ENCODE results near the gene DNAH3. TPM values are rescaled to one million over a fixed set of nuclear protein-coding genes. Genes with fewer than 3 reads are reported as not detected.

DNAH3 gene
- total and polyA plus RNA-seq, 2 of the 13 experiments (the other 11 are each of a cell fraction or from before 2014, with no cell fraction given) = 0.07 to 0.08 TPM

DNA sequence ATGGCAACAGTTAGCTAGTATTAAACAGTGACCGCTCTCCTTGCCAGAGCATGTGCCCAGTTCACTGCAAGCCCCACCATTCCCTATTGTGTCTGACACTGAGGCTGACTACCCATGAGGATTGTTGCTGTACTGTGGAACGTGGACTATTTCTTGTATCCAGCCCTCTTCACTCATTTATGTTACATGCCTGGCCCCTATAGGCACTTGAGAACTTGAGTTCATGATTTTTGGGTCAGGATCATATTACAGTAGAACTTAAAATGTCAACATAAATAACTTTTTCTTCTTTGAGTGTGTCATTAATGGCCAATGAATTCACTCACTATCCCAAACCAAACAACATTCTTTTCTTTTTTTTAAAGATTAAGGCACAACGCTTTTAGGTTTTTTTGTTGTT, 194.3 kb downstream of the DNAH3 start:
- in situ Hi-C loops (cut with HindIII; ENCODE audit: extremely low pct_ligation_motif_present, low pct_unique_long_range_greater_than_20kb) (no loop called here), intact Hi-C loops (cut with micrococcal nuclease; ENCODE audit: unreplicated experiment) (no loop called here)
- no peak overlapping the region for H2AFZ ChIP-seq (ENCODE audit: low read length)
- ChIA-PET CTCF (ENCODE audit: low intra/inter-chr PET ratio, low total read pairs) (no interaction called here), POLR2A (no interaction called here)
- H3K79me2 ChIP-seq (ENCODE audit: insufficient read depth, low read length) = no peaks in the 10 kb centered on the region
- ATAC-seq (peak; percentile 62), DNase-seq (ENCODE audit: low spot score) (no peak), FAIRE-seq (peak; percentile 63)
- no peak overlapping the region for H3K27ac ChIP-seq (ENCODE audit: extremely low read length, insufficient read depth, low read length)
- H3K4me3 ChIP-seq (replicated peaks in 1 of 3; ENCODE audit: insufficient read depth in 1 of 3, low read depth in 2 of 3, low read length in 3 of 3) = no peak overlapping the region
- H3K9me3 ChIP-seq (ENCODE audit: low read length) = no peaks in the 10 kb centered on the region
- H3K4me2 ChIP-seq (ENCODE audit: low read depth, low read length) = no peak overlapping the region
- no peak overlapping the region for H3K9ac ChIP-seq (ENCODE audit: insufficient read depth, low read depth, low read length)
- H3K36me3 ChIP-seq (replicated peaks in 1 of 2; ENCODE audit: control insufficient read depth in 1 of 2, insufficient read depth in 2 of 2, low read length in 2 of 2) = no peaks in the 10 kb centered on the region
- BruUV-seq (replicated peaks) = no TSS peak
- no peaks in the 10 kb centered on the region for H4K20me1 ChIP-seq (ENCODE audit: insufficient read depth, low read length)
- 18% methylated on average over 3 of the region's 3 CpGs for WGBS (ENCODE audit: low lambda C conversion rate)
- H3K4me1 ChIP-seq (ENCODE audit: insufficient read depth, low read length) = no peaks in the 10 kb centered on the region
- peaks cover 0 to 6% of the 10 kb centered on the region in 2 experiments; a peak in 2 of 5 replicates for H3K27me3 ChIP-seq (ENCODE audit: control insufficient read depth in 1 of 2, insufficient read depth in 2 of 2, low read length in 2 of 2)
- TF ChIP-seq, protein P1, sequence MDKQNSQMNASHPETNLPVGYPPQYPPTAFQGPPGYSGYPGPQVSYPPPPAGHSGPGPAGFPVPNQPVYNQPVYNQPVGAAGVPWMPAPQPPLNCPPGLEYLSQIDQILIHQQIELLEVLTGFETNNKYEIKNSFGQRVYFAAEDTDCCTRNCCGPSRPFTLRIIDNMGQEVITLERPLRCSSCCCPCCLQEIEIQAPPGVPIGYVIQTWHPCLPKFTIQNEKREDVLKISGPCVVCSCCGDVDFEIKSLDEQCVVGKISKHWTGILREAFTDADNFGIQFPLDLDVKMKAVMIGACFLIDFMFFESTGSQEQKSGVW (CRISPR knock-in tag; IDR thresholded peaks at IDR 0.05; ENCODE audit: borderline replicate concordance) = no peak
- no peak for TF ChIP-seq NFE2L2 (IDR thresholded peaks at IDR 0.05; ENCODE audit: low read length)
- no peak for TF ChIP-seq ZSCAN30 (CRISPR knock-in tag; IDR thresholded peaks at IDR 0.05)
- no peak for TF ChIP-seq RELA (CRISPR knock-in tag; IDR thresholded peaks at IDR 0.05)
- TF ChIP-seq, protein P2, sequence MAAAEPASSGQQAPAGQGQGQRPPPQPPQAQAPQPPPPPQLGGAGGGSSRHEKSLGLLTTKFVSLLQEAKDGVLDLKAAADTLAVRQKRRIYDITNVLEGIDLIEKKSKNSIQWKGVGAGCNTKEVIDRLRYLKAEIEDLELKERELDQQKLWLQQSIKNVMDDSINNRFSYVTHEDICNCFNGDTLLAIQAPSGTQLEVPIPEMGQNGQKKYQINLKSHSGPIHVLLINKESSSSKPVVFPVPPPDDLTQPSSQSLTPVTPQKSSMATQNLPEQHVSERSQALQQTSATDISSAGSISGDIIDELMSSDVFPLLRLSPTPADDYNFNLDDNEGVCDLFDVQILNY (CRISPR knock-in tag; conservative IDR thresholded peaks at IDR 0.05) = no peak
- TF ChIP-seq, protein P3, sequence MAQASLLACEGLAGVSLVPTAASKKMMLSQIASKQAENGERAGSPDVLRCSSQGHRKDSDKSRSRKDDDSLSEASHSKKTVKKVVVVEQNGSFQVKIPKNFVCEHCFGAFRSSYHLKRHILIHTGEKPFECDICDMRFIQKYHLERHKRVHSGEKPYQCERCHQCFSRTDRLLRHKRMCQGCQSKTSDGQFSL (CRISPR knock-in tag; IDR thresholded peaks at IDR 0.05) = no peak
- no peak for TF ChIP-seq ZNF441 (CRISPR knock-in tag; IDR thresholded peaks at IDR 0.05; ENCODE audit: borderline replicate concordance)
- TF ChIP-seq KMT2A (CRISPR knock-in tag; IDR thresholded peaks at IDR 0.05) = no peak
- TF ChIP-seq, protein P4, sequence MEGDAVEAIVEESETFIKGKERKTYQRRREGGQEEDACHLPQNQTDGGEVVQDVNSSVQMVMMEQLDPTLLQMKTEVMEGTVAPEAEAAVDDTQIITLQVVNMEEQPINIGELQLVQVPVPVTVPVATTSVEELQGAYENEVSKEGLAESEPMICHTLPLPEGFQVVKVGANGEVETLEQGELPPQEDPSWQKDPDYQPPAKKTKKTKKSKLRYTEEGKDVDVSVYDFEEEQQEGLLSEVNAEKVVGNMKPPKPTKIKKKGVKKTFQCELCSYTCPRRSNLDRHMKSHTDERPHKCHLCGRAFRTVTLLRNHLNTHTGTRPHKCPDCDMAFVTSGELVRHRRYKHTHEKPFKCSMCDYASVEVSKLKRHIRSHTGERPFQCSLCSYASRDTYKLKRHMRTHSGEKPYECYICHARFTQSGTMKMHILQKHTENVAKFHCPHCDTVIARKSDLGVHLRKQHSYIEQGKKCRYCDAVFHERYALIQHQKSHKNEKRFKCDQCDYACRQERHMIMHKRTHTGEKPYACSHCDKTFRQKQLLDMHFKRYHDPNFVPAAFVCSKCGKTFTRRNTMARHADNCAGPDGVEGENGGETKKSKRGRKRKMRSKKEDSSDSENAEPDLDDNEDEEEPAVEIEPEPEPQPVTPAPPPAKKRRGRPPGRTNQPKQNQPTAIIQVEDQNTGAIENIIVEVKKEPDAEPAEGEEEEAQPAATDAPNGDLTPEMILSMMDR (CRISPR knock-in tag; IDR thresholded peaks at IDR 0.05) = peak; percentile 38
- no peak for TF ChIP-seq PTBP1 (IDR thresholded peaks at IDR 0.05; ENCODE audit: low read depth, low read length, poor library complexity, severe bottlenecking)
- TF ChIP-seq, protein P5, sequence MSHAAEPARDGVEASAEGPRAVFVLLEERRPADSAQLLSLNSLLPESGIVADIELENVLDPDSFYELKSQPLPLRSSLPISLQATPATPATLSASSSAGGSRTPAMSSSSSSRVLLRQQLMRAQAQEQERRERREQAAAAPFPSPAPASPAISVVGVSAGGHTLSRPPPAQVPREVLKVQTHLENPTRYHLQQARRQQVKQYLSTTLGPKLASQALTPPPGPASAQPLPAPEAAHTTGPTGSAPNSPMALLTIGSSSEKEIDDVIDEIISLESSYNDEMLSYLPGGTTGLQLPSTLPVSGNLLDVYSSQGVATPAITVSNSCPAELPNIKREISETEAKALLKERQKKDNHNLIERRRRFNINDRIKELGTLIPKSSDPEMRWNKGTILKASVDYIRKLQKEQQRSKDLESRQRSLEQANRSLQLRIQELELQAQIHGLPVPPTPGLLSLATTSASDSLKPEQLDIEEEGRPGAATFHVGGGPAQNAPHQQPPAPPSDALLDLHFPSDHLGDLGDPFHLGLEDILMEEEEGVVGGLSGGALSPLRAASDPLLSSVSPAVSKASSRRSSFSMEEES (CRISPR knock-in tag; IDR thresholded peaks at IDR 0.05) = no peak
- TF ChIP-seq TCF12 (IDR thresholded peaks at IDR 0.05) = no peak
- no peak for TF ChIP-seq TCF12 (CRISPR knock-in tag; IDR thresholded peaks at IDR 0.05)
- no peak for TF ChIP-seq SALL1 (CRISPR knock-in tag; IDR thresholded peaks at IDR 0.05)
- TF ChIP-seq ZNF34 (CRISPR knock-in tag; IDR thresholded peaks at IDR 0.05; ENCODE audit: borderline replicate concordance) = no peak
- no peak for TF ChIP-seq HNRNPL (IDR thresholded peaks at IDR 0.05; ENCODE audit: low read depth, low read length)
- TF ChIP-seq ZKSCAN1 (IDR thresholded peaks at IDR 0.05; ENCODE audit: low read length) = no peak
- no peak for TF ChIP-seq BCL6 (CRISPR knock-in tag; IDR thresholded peaks at IDR 0.05)
- TF ChIP-seq XBP1 (CRISPR knock-in tag; IDR thresholded peaks at IDR 0.05) = no peak
- TF ChIP-seq SMAD3 (CRISPR knock-in tag; IDR thresholded peaks at IDR 0.05) = no peak
- no peak for TF ChIP-seq PHF5A (CRISPR knock-in tag; IDR thresholded peaks at IDR 0.05; ENCODE audit: low read depth, unreplicated experiment)
- no peak for TF ChIP-seq ZBTB21 (CRISPR knock-in tag; IDR thresholded peaks at IDR 0.05)
- TF ChIP-seq BRCA1 (CRISPR knock-in tag; IDR thresholded peaks at IDR 0.05) = no peak
- 0 out of 2 replicates have a peak, but pooled peaks have one; percentile 10 for TF ChIP-seq SMC3 (IDR thresholded peaks at IDR 0.05; ENCODE audit: low read length)

Data from HepG2 (cell line).